SK-N-SH (cell line): ENCODE data around the gene CEP131.

Experiments
- GABPA ChIP-seq: IDR thresholded peaks from 2 replicates; pipeline ENCODE4 v1.4.0; 2012; ENCODE audit warnings: low read depth, mild to moderate bottlenecking
- JUND ChIP-seq: IDR thresholded peaks from 2 replicates; pipeline ENCODE4 v1.4.0; 2012
- MXI1 ChIP-seq: IDR thresholded peaks from 2 replicates; pipeline ENCODE4 v1.6.1; 2012; ENCODE audit warnings: mild to moderate bottlenecking, low read depth, low read length, improper control_type of control experiment
- POLR2AphosphoS5 ChIP-seq: IDR thresholded peaks from 2 replicates; pipeline ENCODE4 v1.6.1; 2012; ENCODE audit warnings: low read depth, low read length
- REST ChIP-seq: IDR thresholded peaks from 2 replicates; pipeline ENCODE4 v1.6.1; 2012; ENCODE audit warnings: mild to moderate bottlenecking, low read depth, low read length, moderate library complexity
- RFX5 ChIP-seq: IDR thresholded peaks from 2 replicates; pipeline ENCODE4 v1.6.1; 2012; ENCODE audit warnings: mild to moderate bottlenecking, improper control_type of control experiment, low read length
- RXRA ChIP-seq: IDR thresholded peaks from 2 replicates; pipeline ENCODE4 v1.4.0; 2012; ENCODE audit warnings: low read depth, mild to moderate bottlenecking, borderline replicate concordance
- TAF1 ChIP-seq: IDR thresholded peaks from 2 replicates; pipeline ENCODE4 v1.6.1; 2012; ENCODE audit warnings: low read depth, mild to moderate bottlenecking, low read length, moderate library complexity, borderline replicate concordance
- YY1 ChIP-seq: IDR thresholded peaks from 2 replicates; pipeline ENCODE4 v1.4.0; 2012; ENCODE audit warnings: low read depth, mild to moderate bottlenecking
- TF ChIP-seq, protein P1 (sequence below): fragments of 200-600 bp; sonication (generic); IDR thresholded peaks from 2 replicates; pipeline ENCODE4 v1.6.1; 2017; ENCODE audit warnings: antibody characterized with exemption, mild to moderate bottlenecking, moderate library complexity
- TF ChIP-seq, protein P2 (sequence below): IDR thresholded peaks from 2 replicates; pipeline ENCODE4 v1.4.0; 2012; ENCODE audit warnings: low read depth

- no peak for TF ChIP-seq RFX5
- TF ChIP-seq, protein P1, sequence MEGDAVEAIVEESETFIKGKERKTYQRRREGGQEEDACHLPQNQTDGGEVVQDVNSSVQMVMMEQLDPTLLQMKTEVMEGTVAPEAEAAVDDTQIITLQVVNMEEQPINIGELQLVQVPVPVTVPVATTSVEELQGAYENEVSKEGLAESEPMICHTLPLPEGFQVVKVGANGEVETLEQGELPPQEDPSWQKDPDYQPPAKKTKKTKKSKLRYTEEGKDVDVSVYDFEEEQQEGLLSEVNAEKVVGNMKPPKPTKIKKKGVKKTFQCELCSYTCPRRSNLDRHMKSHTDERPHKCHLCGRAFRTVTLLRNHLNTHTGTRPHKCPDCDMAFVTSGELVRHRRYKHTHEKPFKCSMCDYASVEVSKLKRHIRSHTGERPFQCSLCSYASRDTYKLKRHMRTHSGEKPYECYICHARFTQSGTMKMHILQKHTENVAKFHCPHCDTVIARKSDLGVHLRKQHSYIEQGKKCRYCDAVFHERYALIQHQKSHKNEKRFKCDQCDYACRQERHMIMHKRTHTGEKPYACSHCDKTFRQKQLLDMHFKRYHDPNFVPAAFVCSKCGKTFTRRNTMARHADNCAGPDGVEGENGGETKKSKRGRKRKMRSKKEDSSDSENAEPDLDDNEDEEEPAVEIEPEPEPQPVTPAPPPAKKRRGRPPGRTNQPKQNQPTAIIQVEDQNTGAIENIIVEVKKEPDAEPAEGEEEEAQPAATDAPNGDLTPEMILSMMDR = no peak
- TF ChIP-seq YY1 = no peak
- TF ChIP-seq, protein P2, sequence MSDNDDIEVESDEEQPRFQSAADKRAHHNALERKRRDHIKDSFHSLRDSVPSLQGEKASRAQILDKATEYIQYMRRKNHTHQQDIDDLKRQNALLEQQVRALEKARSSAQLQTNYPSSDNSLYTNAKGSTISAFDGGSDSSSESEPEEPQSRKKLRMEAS = no peak
- TF ChIP-seq POLR2AphosphoS5 = no peak
- peak; percentile 28; the same call in 1 of the 2 replicates for TF ChIP-seq MXI1
- no peak for TF ChIP-seq TAF1
- TF ChIP-seq JUND = no peak
- no peak for TF ChIP-seq RXRA
- TF ChIP-seq REST = no peak
- TF ChIP-seq GABPA = no peak
Measured at GRCh38 chr17:81251709-81252301, 29.0 kb upstream of the CEP131 start.
